NCI-H774 (cell line): ENCODE data around the gene MYH9.
"Not testable (repeated sequence)": the region's sequence is repeated elsewhere in the genome, so short reads cannot be mapped to it uniquely, and the experiment has no call there.

ENCODE experiments used
- DNase-seq: peaks from one replicate; lab custom pipeline; 2025; lab: John Stamatoyannopoulos, UW

Gene MYH9

GRCh38 chr22:36413022-36413775, 25.4 kb upstream of the MYH9 start:
- DNase-seq: no peak

GRCh38 chr22:36411589-36412258, 24.0 kb upstream of the MYH9 start:
- peak; percentile 10 for DNase-seq

GRCh38 chr22:36409911-36410756, 22.4 kb upstream of the MYH9 start:
- DNase-seq: peak; percentile 92

GRCh38 chr22:36409554-36409910, 21.8 kb upstream of the MYH9 start:
- DNase-seq: not testable (repeated sequence)

- no peak for DNase-seq
Observed at GRCh38 chr22:36409056-36409455, 21.3 kb upstream of the MYH9 start.

- DNase-seq: no peak
Observed at GRCh38 chr22:36406721-36407120, 19.0 kb upstream of the MYH9 start.

GRCh38 chr22:36405671-36406538, 18.1 kb upstream of the MYH9 start:
- no peak for DNase-seq

GRCh38 chr22:36405221-36405661, 17.5 kb upstream of the MYH9 start:
- no peak for DNase-seq

- DNase-seq: no peak
Observed at GRCh38 chr22:36404446-36404845, 16.7 kb upstream of the MYH9 start.

GRCh38 chr22:36399472-36399778, 11.7 kb upstream of the MYH9 start:
- no peak for DNase-seq

GRCh38 chr22:36398601-36399471, 11.1 kb upstream of the MYH9 start:
- no peak for DNase-seq

GRCh38 chr22:36397131-36398093, 9.6 kb upstream of the MYH9 start:
- no peak for DNase-seq

- DNase-seq: no peak
Observed at GRCh38 chr22:36395915-36396314, 8.1 kb upstream of the MYH9 start.

- DNase-seq: no peak
Observed at GRCh38 chr22:36395055-36395849, 7.5 kb upstream of the MYH9 start.

- DNase-seq: no peak
Observed at GRCh38 chr22:36391638-36392037, 3.9 kb upstream of the MYH9 start.

GRCh38 chr22:36389122-36389521, 1.4 kb upstream of the MYH9 start:
- not testable (repeated sequence) for DNase-seq

- no peak for DNase-seq
Observed at GRCh38 chr22:36387709-36387958, 133 bp downstream of the MYH9 start.

GRCh38 chr22:36386900-36387708, 663 bp downstream of the MYH9 start:
- DNase-seq: no peak
